ENCODE data around the gene ELF2. TPM values are rescaled to one million over a fixed set of nuclear protein-coding genes. Genes with fewer than 3 reads are reported as not detected.

The ELF2 gene
- total RNA-seq, 1 experiment from 2014 or later = 21.9 TPM

DNA sequence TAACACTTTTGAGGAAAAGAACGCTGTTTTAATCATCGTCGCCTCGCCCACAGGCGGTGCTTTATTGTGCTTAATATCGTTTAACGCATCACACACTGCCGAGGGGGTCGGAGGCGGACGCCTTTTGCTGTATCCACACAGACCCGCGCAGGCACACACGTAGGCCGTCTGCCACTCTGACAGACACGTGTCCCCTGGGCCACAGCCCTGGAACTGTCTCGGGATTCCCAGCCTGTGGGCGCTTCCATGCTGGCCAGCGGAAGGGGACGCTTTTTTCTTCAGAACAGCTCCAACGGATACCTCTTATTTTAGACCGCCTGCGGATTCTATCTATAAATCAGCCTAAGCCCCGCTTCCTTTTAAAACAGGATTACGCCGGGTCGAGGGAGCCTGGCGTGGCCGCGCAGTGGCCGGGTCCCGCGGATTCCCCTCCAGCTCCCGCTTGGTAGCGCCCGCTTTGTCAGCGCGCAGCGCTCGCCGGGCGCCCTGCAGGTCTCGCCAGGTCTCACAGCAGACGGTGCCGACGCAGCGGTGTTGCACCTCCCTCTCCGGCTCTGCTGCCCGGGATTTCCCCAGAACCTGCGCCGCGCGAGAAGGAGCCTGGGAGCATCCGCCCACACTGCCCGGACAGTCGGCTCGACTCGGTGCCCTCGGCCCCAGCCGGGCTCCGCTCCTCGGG lies 161.6 kb downstream of the ELF2 start, which contains the start of gene NOCT:
Gene NOCT, plus strand, starts transcription at position 513 of the 679 bp plus-strand sequence. CDS start 201 bp downstream, outside the sequence.
- peak within 1 kb of the TSS; percentile 91 for H3K27ac ChIP-seq (ENCODE audit: low read length)
- TF ChIP-seq, protein P1, sequence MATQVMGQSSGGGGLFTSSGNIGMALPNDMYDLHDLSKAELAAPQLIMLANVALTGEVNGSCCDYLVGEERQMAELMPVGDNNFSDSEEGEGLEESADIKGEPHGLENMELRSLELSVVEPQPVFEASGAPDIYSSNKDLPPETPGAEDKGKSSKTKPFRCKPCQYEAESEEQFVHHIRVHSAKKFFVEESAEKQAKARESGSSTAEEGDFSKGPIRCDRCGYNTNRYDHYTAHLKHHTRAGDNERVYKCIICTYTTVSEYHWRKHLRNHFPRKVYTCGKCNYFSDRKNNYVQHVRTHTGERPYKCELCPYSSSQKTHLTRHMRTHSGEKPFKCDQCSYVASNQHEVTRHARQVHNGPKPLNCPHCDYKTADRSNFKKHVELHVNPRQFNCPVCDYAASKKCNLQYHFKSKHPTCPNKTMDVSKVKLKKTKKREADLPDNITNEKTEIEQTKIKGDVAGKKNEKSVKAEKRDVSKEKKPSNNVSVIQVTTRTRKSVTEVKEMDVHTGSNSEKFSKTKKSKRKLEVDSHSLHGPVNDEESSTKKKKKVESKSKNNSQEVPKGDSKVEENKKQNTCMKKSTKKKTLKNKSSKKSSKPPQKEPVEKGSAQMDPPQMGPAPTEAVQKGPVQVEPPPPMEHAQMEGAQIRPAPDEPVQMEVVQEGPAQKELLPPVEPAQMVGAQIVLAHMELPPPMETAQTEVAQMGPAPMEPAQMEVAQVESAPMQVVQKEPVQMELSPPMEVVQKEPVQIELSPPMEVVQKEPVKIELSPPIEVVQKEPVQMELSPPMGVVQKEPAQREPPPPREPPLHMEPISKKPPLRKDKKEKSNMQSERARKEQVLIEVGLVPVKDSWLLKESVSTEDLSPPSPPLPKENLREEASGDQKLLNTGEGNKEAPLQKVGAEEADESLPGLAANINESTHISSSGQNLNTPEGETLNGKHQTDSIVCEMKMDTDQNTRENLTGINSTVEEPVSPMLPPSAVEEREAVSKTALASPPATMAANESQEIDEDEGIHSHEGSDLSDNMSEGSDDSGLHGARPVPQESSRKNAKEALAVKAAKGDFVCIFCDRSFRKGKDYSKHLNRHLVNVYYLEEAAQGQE (IDR thresholded peaks at IDR 0.05; ENCODE audit: insufficient read depth in 1 of 2, low read depth in 2 of 2, low read length in 1 of 2) = no peak
- peak; percentile 66; the same call in 1 of the 2 replicates for TF ChIP-seq SIN3A (IDR thresholded peaks at IDR 0.05; ENCODE audit: borderline replicate concordance, insufficient read depth, low read depth, low read length)
- TF ChIP-seq TCF7L2 (IDR thresholded peaks at IDR 0.05; ENCODE audit: low read depth, low read length) = peak; percentile 46
- TF ChIP-seq, protein P2, sequence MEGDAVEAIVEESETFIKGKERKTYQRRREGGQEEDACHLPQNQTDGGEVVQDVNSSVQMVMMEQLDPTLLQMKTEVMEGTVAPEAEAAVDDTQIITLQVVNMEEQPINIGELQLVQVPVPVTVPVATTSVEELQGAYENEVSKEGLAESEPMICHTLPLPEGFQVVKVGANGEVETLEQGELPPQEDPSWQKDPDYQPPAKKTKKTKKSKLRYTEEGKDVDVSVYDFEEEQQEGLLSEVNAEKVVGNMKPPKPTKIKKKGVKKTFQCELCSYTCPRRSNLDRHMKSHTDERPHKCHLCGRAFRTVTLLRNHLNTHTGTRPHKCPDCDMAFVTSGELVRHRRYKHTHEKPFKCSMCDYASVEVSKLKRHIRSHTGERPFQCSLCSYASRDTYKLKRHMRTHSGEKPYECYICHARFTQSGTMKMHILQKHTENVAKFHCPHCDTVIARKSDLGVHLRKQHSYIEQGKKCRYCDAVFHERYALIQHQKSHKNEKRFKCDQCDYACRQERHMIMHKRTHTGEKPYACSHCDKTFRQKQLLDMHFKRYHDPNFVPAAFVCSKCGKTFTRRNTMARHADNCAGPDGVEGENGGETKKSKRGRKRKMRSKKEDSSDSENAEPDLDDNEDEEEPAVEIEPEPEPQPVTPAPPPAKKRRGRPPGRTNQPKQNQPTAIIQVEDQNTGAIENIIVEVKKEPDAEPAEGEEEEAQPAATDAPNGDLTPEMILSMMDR (IDR thresholded peaks at IDR 0.05) = no peak
- peak; percentile 77; the same call in 1 of the 2 replicates for TF ChIP-seq POLR2AphosphoS5 (IDR thresholded peaks at IDR 0.05; ENCODE audit: low read depth, low read length)
- no peaks in the 10 kb centered on the region; the same call in none of the 2 replicates for H3K36me3 ChIP-seq (ENCODE audit: control insufficient read depth, insufficient read depth, low read length)
- DNase-seq (ENCODE audit: low read depth, low spot score) (no peak), ATAC-seq (peak; percentile 95)
- H3K4me1 ChIP-seq (ENCODE audit: control insufficient read depth, insufficient read depth, low read length) = peaks cover 34% of the 10 kb centered on the region
- BruUV-seq (replicated peaks) = no TSS peak
- POLR2A ChIA-PET = interaction anchor here (0.6 kb wide), 1 partner anchor 12 kb away, joined by 3 read pairs; no protein-coding TSS in a partner anchor
- H3K4me3 ChIP-seq (ENCODE audit: low read depth in 2 of 2, low read length in 2 of 2) = peak within 1 kb of the TSS; percentile 72 to 91
- no peaks in the 10 kb centered on the region for H3K9me3 ChIP-seq (ENCODE audit: control insufficient read depth, insufficient read depth, low read depth, low read length)
- intact Hi-C loops (cut with micrococcal nuclease; ENCODE audit: unreplicated experiment) (no loop called here), in situ Hi-C loops (cut with HindIII; ENCODE audit: low pct_unique_long_range_greater_than_20kb, low sequenced_read_pairs) (no loop called here)
- CTCF ChIA-PET = no interaction called here
- no peaks in the 10 kb centered on the region for H3K27me3 ChIP-seq (ENCODE audit: control insufficient read depth, insufficient read depth, low read length)

DNA sequence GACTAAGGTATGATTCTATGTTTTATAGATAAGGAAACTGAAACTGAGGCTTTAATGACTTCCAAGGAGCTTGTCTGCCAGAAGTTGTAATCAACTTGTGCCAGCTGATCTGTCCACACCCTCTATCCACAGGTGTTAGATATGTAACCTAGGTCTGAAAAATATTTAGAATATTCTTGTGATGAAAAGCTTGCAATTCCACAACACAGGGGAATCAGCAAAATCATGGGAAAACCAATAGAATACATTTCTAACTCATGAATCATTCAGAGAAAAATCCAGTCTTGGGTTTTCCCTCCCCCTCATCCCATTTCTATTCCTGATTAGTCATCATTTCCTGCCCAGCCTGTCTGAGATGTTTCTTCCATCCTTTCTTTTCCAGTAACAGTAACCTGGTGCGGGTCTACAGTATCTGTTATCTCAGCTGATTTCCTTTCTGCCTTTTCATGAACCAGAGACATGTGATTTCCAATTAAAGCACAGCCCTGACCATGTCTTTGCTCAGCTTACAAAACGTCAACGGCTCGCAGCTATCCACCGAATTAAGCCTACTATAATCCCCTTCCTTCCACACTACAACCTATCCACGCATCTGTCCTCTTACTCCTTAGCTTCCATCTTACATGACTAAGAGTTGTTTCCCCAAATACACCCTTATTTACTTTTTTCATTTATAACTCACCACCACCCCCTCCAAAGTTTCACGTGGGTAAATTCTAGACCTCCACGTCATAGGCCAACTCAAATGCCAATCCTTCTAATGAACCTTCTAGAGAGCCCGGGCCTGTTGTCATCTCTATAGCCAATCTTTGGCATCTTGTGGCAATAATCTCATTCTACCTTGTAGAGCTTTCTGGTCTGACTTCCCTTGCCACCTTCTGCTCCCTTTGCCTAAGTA lies 162.4 kb downstream of the ELF2 start:
- Histone ChIP-seq H3K27me3 (ENCODE audit: control insufficient read depth, insufficient read depth, low read length) (no peaks in the 10 kb centered on the region), H3K27ac (ENCODE audit: low read length) (peak overlapping the region; percentile 91), H3K9me3 (ENCODE audit: control insufficient read depth, insufficient read depth, low read depth, low read length) (no peaks in the 10 kb centered on the region), H3K4me3 (ENCODE audit: low read depth in 2 of 2, low read length in 2 of 2) (peak overlapping the region; percentile 72 to 91), H3K36me3 (ENCODE audit: control insufficient read depth, insufficient read depth, low read length) (no peaks in the 10 kb centered on the region; the same call in none of the 2 replicates), H3K4me1 (ENCODE audit: control insufficient read depth, insufficient read depth, low read length) (peaks cover 29% of the 10 kb centered on the region)
- POLR2A ChIA-PET = interaction anchor here (0.6 kb wide), 1 partner anchor 11 kb away, joined by 3 read pairs; no protein-coding TSS in a partner anchor
- TSS peak; percentile 98 for BruUV-seq (replicated peaks)
- TF ChIP-seq POLR2AphosphoS5 (IDR thresholded peaks at IDR 0.05; ENCODE audit: low read depth, low read length) (peak; percentile 45; the same call in 1 of the 2 replicates), SIN3A (IDR thresholded peaks at IDR 0.05; ENCODE audit: borderline replicate concordance, insufficient read depth, low read depth, low read length) (no peak)
- TF ChIP-seq, protein P2 (IDR thresholded peaks at IDR 0.05) = no peak
- in situ Hi-C loops (cut with HindIII; ENCODE audit: low pct_unique_long_range_greater_than_20kb, low sequenced_read_pairs) = no loop called here
- peak; percentile 53 for ATAC-seq
- DNase-seq (ENCODE audit: low read depth, low spot score) = peak; percentile 83
- intact Hi-C loops (cut with micrococcal nuclease; ENCODE audit: unreplicated experiment) = no loop called here
- CTCF ChIA-PET = interaction anchor here (0.6 kb wide), 1 partner anchor 16 kb away, joined by 3 read pairs; no protein-coding TSS in a partner anchor

Data from Panc1 (cell line).